PFSK-1 (cell line): ENCODE measurements around the gene MAPK4.

Experiments used
- FOXP2 ChIP-seq: optimal IDR thresholded peaks from 2 replicates; pipeline ENCODE3; 2011; ENCODE audit warnings: borderline replicate concordance, control low read depth, inconsistent platforms; ENCODE audit not compliant: insufficient read depth; ENCODE audit errors: extremely low read length, extremely low read depth
- POLR2AphosphoS5 ChIP-seq: IDR thresholded peaks from 2 replicates; pipeline ENCODE4 v1.6.1; 2012; ENCODE audit warnings: low read depth, mild to moderate bottlenecking, control low read depth, low read length, moderate library complexity
- REST ChIP-seq, 2 experiments: IDR thresholded peaks; 2 replicates each; pipeline versions ENCODE4 v1.6.1 to v1.8.0; 2011 to 2012; ENCODE audit warnings: low read depth in 2 of 2, low read length in 2 of 2, control low read depth in 1 of 2, inconsistent platforms in 1 of 2, mild to moderate bottlenecking in 1 of 2, moderate library complexity in 1 of 2; ENCODE audit not compliant: insufficient read depth in 1 of 2
- SIN3A ChIP-seq: IDR thresholded peaks from 2 replicates; pipeline ENCODE4 v1.6.1; 2012; ENCODE audit warnings: mild to moderate bottlenecking, low read length, moderate library complexity, borderline replicate concordance; ENCODE audit not compliant: insufficient read depth
- TAF1 ChIP-seq: IDR thresholded peaks from 2 replicates; pipeline ENCODE4 v1.6.1; 2012; ENCODE audit warnings: low read length, control low read depth, borderline replicate concordance; ENCODE audit not compliant: insufficient read depth

The MAPK4 gene

GRCh38 chr18:50679656-50680055 lies 119.8 kb downstream of the MAPK4 start:
- TF ChIP-seq TAF1 (no peak), POLR2AphosphoS5 (no peak), REST (IDR thresholded peaks at IDR 0.05; ENCODE audit: insufficient read depth in 1 of 2, low read depth in 2 of 2, low read length in 2 of 2) (no peak), SIN3A (no peak)

- no peak for TF ChIP-seq REST (IDR thresholded peaks at IDR 0.05; ENCODE audit: insufficient read depth in 1 of 2, low read depth in 2 of 2, low read length in 2 of 2)
- TF ChIP-seq POLR2AphosphoS5 = no peak
- no peak for TF ChIP-seq TAF1
- no peak for TF ChIP-seq SIN3A
- no peak for TF ChIP-seq FOXP2
These were observed 121.1 kb downstream of the MAPK4 start for GRCh38 chr18:50680966-50681365.

- no peak for TF ChIP-seq POLR2AphosphoS5
- no peak for TF ChIP-seq TAF1
- no peak for TF ChIP-seq REST (IDR thresholded peaks at IDR 0.05; ENCODE audit: insufficient read depth in 1 of 2, low read depth in 2 of 2, low read length in 2 of 2)
- no peak for TF ChIP-seq SIN3A
- TF ChIP-seq FOXP2 = no peak
These were observed 123.0 kb downstream of the MAPK4 start for GRCh38 chr18:50682852-50683251.

- no peak for TF ChIP-seq FOXP2
- no peak for TF ChIP-seq TAF1
- no peak for TF ChIP-seq SIN3A
- TF ChIP-seq POLR2AphosphoS5 = no peak
- TF ChIP-seq REST (IDR thresholded peaks at IDR 0.05; ENCODE audit: insufficient read depth in 1 of 2, low read depth in 2 of 2, low read length in 2 of 2) = no peak
These were observed 126.5 kb downstream of the MAPK4 start for GRCh38 chr18:50686409-50686808.

- TF ChIP-seq SIN3A = no peak
These were observed 127.6 kb downstream of the MAPK4 start for GRCh38 chr18:50687491-50687890.

- TF ChIP-seq REST (IDR thresholded peaks at IDR 0.05; ENCODE audit: insufficient read depth in 1 of 2, low read depth in 2 of 2, low read length in 2 of 2) (no peak), SIN3A (no peak)
These were observed 129.7 kb downstream of the MAPK4 start for GRCh38 chr18:50689578-50689977.
